HepG2 (cell line): ENCODE measurements around the gene DCAF4. TPM values are rescaled to one million over a fixed set of nuclear protein-coding genes. Genes with fewer than 3 reads are reported as not detected.

Experiments
- ATAC-seq: fragments of 200-7000 bp; cut with Tn5 transposase; 3 replicates; pipeline ENCODE4 v1.9.1; 2020; ENCODE audit warnings: mild to moderate bottlenecking, moderate library complexity
- BruUV-seq: library from RNA; stranded (reverse); fragments of 400-500 nt; replicated peaks from 2 replicates; lab custom pipeline; 2021; lab: Mats Ljungman, UMichigan
- CTCF ChIA-PET: fragments of 300-600 bp; formaldehyde crosslinking; extraction: SDS; loops from one replicate; lab custom pipeline; 2021; ENCODE audit warnings: low total read pairs, inconsistent platforms, low intra/inter-chr PET ratio; lab: Yijun Ruan, JAX
- POLR2A ChIA-PET: fragments of 350-600 bp; sonication (Branson Sonifier 250); formaldehyde crosslinking; loops from one replicate; lab custom pipeline; 2020; ENCODE audit warnings: antibody characterized with exemption, inconsistent platforms; lab: Yijun Ruan, JAX
- DNase-seq: peaks from one replicate; pipeline ENCODE4 v3.0.0-alpha.2; 2015; ENCODE audit warnings: low spot score
- FAIRE-seq: peaks from 3 replicates; lab custom pipeline; 2011; peaks lifted over from hg19 to GRCh38; lab: Jason Lieb, UNC
- H2AFZ ChIP-seq: one replicate; pipeline ENCODE4 v1.6.1; 2011; ENCODE audit warnings: low read length, inconsistent platforms
- H3K27ac ChIP-seq: fragments of 300-600 bp; 3 replicates; pipeline ENCODE4 v1.8.0; 2011; ENCODE audit warnings: mixed run types, mild to moderate bottlenecking, mixed read lengths, low read length, inconsistent platforms; ENCODE audit not compliant: insufficient read depth; ENCODE audit errors: extremely low read length
- H3K27me3 ChIP-seq, 2 experiments: fragments of 200-600 bp in 1 of 2; 2 replicates in 1 of 2; 3 replicates in 1 of 2; pipeline versions ENCODE4 v1.6.0 to v1.8.0; 2011; ENCODE audit warnings: low read length in 2 of 2, mild to moderate bottlenecking in 2 of 2, moderate library complexity in 2 of 2, inconsistent platforms in 1 of 2; ENCODE audit not compliant: insufficient read depth in 2 of 2, control insufficient read depth in 1 of 2
- H3K36me3 ChIP-seq, 2 experiments: fragments of 200-600 bp in 1 of 2; replicated peaks in 1 of 2; 2 replicates in 1 of 2; 3 replicates in 1 of 2; pipeline versions ENCODE4 v1.5.1 to v1.8.0; 2011; ENCODE audit warnings: low read length in 2 of 2, inconsistent platforms in 1 of 2; ENCODE audit not compliant: insufficient read depth in 2 of 2, control insufficient read depth in 1 of 2
- H3K4me1 ChIP-seq: 2 replicates; pipeline ENCODE4 v1.5.1; 2012; ENCODE audit warnings: low read length, inconsistent platforms; ENCODE audit not compliant: insufficient read depth
- H3K4me2 ChIP-seq: 2 replicates; pipeline ENCODE4 v1.6.0; 2011; ENCODE audit warnings: low read depth, low read length, inconsistent platforms
- H3K4me3 ChIP-seq, 3 experiments: fragments of 200-600 bp in 1 of 3; sonication (generic), shearing (Covaris generic) in 1 of 3; replicated peaks in 1 of 3; 2 replicates each; pipeline ENCODE4 v1.5.1; 2011 to 2016; ENCODE audit warnings: low read length in 3 of 3, inconsistent platforms in 2 of 3, low read depth in 2 of 3, mild to moderate bottlenecking in 2 of 3, control low read depth in 1 of 3, mixed read lengths in 1 of 3; ENCODE audit not compliant: insufficient read depth in 1 of 3
- H3K79me2 ChIP-seq: one replicate; pipeline ENCODE4 v1.6.1; 2011; ENCODE audit warnings: low read length, inconsistent platforms; ENCODE audit not compliant: insufficient read depth
- H3K9ac ChIP-seq: 2 replicates; pipeline ENCODE4 v1.6.0; 2011; ENCODE audit warnings: mild to moderate bottlenecking, low read depth, low read length, inconsistent platforms; ENCODE audit not compliant: insufficient read depth
- H3K9me3 ChIP-seq: 2 replicates; pipeline ENCODE4 v1.5.1; 2012; ENCODE audit warnings: mild to moderate bottlenecking, low read length
- H4K20me1 ChIP-seq: 2 replicates; pipeline ENCODE4 v1.6.0; 2011; ENCODE audit warnings: inconsistent platforms, mild to moderate bottlenecking, low read length, moderate library complexity; ENCODE audit not compliant: insufficient read depth
- DZIP1 ChIP-seq: sonication (generic); formaldehyde crosslinking; IDR thresholded peaks from 2 replicates; pipeline ENCODE4 v1.5.0; 2020; ENCODE audit warnings: mild to moderate bottlenecking, missing genetic modification reagents
- KDM5A ChIP-seq: fragments of 200-600 bp; sonication (generic); IDR thresholded peaks from 2 replicates; pipeline ENCODE4 v1.7.0; 2018; ENCODE audit warnings: antibody characterized with exemption, mild to moderate bottlenecking, low read length, borderline replicate concordance
- MYNN ChIP-seq: sonication (generic); formaldehyde crosslinking; IDR thresholded peaks from 2 replicates; pipeline ENCODE4 v1.4.0; 2020; ENCODE audit warnings: mild to moderate bottlenecking, low read depth, missing genetic modification reagents
- RARA ChIP-seq: IDR thresholded peaks from 2 replicates; pipeline ENCODE4 v1.6.1; 2016; ENCODE audit warnings: missing genetic modification reagents, missing compliant biosample characterization
- TFE3 ChIP-seq: IDR thresholded peaks from 2 replicates; pipeline ENCODE4 v1.6.1; 2016
- ZBTB40 ChIP-seq, 2 experiments: fragments of 450-650 bp in 1 of 2; sonication (generic) in 1 of 2; formaldehyde crosslinking in 1 of 2; IDR thresholded peaks; 2 replicates each; pipeline versions ENCODE4 v1.6.1 to v1.8.0; 2016 to 2022; ENCODE audit warnings: antibody characterized with exemption in 1 of 2, mild to moderate bottlenecking in 1 of 2, missing genetic modification reagents in 1 of 2
- ZMYM4 ChIP-seq: sonication (generic); formaldehyde crosslinking; IDR thresholded peaks from 2 replicates; pipeline ENCODE4 v1.8.1; 2023; ENCODE audit warnings: mild to moderate bottlenecking, missing genetic modification reagents
- ZNF121 ChIP-seq: sonication (generic); formaldehyde crosslinking; IDR thresholded peaks from 2 replicates; pipeline ENCODE4 v1.5.0; 2020; ENCODE audit warnings: mild to moderate bottlenecking, missing genetic modification reagents
- ZNF160 ChIP-seq: sonication (generic); formaldehyde crosslinking; IDR thresholded peaks from 2 replicates; pipeline ENCODE4 v1.8.0; 2022; ENCODE audit warnings: mild to moderate bottlenecking, inconsistent platforms, missing genetic modification reagents
- ZNF224 ChIP-seq: sonication (generic); formaldehyde crosslinking; IDR thresholded peaks from 2 replicates; pipeline ENCODE4 v1.5.0; 2020; ENCODE audit warnings: mild to moderate bottlenecking, missing genetic modification reagents
- ZNF232 ChIP-seq: sonication (generic); formaldehyde crosslinking; IDR thresholded peaks from 2 replicates; pipeline ENCODE4 v1.4.0; 2020; ENCODE audit warnings: missing genetic modification reagents, borderline replicate concordance
- ZNF878 ChIP-seq: sonication (generic); formaldehyde crosslinking; IDR thresholded peaks from 2 replicates; pipeline ENCODE4 v1.8.1; 2023; ENCODE audit warnings: mild to moderate bottlenecking, missing genetic modification reagents, moderate library complexity
- WGBS: methylation state at CpG from one replicate; pipeline ENCODE4 v1.1.6; 2017; ENCODE audit warnings: low lambda C conversion rate; 5-methylcytosine and 5-hydroxymethylcytosine counted together
- in situ Hi-C: cut with HindIII; loops from 2 replicates; pipeline ENCODE4 v1.10.0; 2017; ENCODE audit warnings: low pct_unique_long_range_greater_than_20kb; ENCODE audit not compliant: extremely low pct_ligation_motif_present
- intact Hi-C: fragments of 100-400 bp; cut with micrococcal nuclease; formaldehyde crosslinking; loops from one replicate; pipeline ENCODE4 v1.10.0; 2022; ENCODE audit not compliant: unreplicated experiment
- polyA plus RNA-seq, 8 experiments: library from polyadenylated mRNA; depleted of rRNA in 3 of 8; stranded (reverse) in 7 of 8; unstranded in 1 of 8; fragments of >200 nt; fragmentation: Illumina TruSeq in 4 of 8; extraction: Trizol in 4 of 8; gene quantifications; 2 replicates each; pipeline versions ENCODE4 v1.2.1 to v1.2.3, GENCODE V29; 2011 to 2016; ENCODE audit warnings: low read depth in 4 of 8, missing spikeins in 1 of 8, mixed read lengths in 1 of 8; ENCODE audit not compliant: insufficient read depth in 1 of 8
- total RNA-seq, 5 experiments: library from RNA; depleted of rRNA; stranded (reverse); fragments of >200 nt; fragmentation: Illumina TruSeq; extraction: Trizol; gene quantifications; 2 replicates each; pipeline ENCODE4 v1.2.3, GENCODE V29; 2016; ENCODE audit warnings: low read depth in 1 of 5

Gene DCAF4
- total and polyA plus RNA-seq, 2 of the 13 experiments (the other 11 are each of a cell fraction or from before 2014, with no cell fraction given), result 18.8 to 21.1 TPM

GRCh38 chr14:72928872-72929271 is 2.6 kb downstream of the DCAF4 start:
- DNase-seq (no peak), FAIRE-seq (no peak), ATAC-seq (no peak)
- Histone ChIP-seq H3K4me1 (peaks cover 18% of the 10 kb centered on the region), H2AFZ (no peak overlapping the region), H3K9ac (no peak overlapping the region), H4K20me1 (no peaks in the 10 kb centered on the region), H3K27ac (no peak overlapping the region), H3K4me3 (no peak overlapping the region), H3K4me2 (no peak overlapping the region), H3K79me2 (peaks cover 35% of the 10 kb centered on the region), H3K9me3 (no peaks in the 10 kb centered on the region), H3K27me3 (no peaks in the 10 kb centered on the region; a peak in 1 of 5 replicates), H3K36me3 (no peaks in the 10 kb centered on the region)
- ChIA-PET CTCF (no interaction called here), POLR2A (no interaction called here)
- in situ Hi-C loops, result no loop called here
- 98% methylated on average over 6 of the region's 21 CpGs for WGBS
- BruUV-seq, result no TSS peak
- intact Hi-C loops, result no loop called here
- no peak for TF ChIP-seq ZBTB40 (IDR thresholded peaks at IDR 0.05)
- no peak for TF ChIP-seq ZBTB40 (CRISPR knock-in tag; IDR thresholded peaks at IDR 0.05)
- no peak for TF ChIP-seq ZNF160 (CRISPR knock-in tag)
- TF ChIP-seq KDM5A, result no peak
- no peak for TF ChIP-seq ZMYM4 (CRISPR knock-in tag)
- TF ChIP-seq ZNF232 (CRISPR knock-in tag), result no peak
- no peak for TF ChIP-seq TFE3
- TF ChIP-seq ZNF121 (CRISPR knock-in tag), result no peak
- TF ChIP-seq MYNN (CRISPR knock-in tag), result no peak
- TF ChIP-seq ZNF224 (CRISPR knock-in tag), result no peak
- TF ChIP-seq RARA (CRISPR knock-in tag), result no peak
- no peak for TF ChIP-seq DZIP1 (CRISPR knock-in tag)
- TF ChIP-seq ZNF878, result no peak
